ENCODE data around the gene PATZ1. TPM values are rescaled to one million over a fixed set of nuclear protein-coding genes. Genes with fewer than 3 reads are reported as not detected.

Gene PATZ1
- total RNA-seq, 1 experiment from 2014 or later: 120 TPM

GRCh38 chr22:31328544-31328960 is 17.6 kb downstream of the PATZ1 start:
- H3K23ac ChIP-seq (ENCODE audit: insufficient read length, low read depth, low read length): no peak overlapping the region
- H3K79me1 ChIP-seq (ENCODE audit: insufficient read depth, low read depth, low read length, poor library complexity, severe bottlenecking): peaks cover 3% of the 10 kb centered on the region
- Mint-ChIP-seq H3K27ac (peak overlapping the region in 2 of 3 experiments; percentile 71 to 85; a peak in 2 of 7 replicates), H3K27me3 (ENCODE audit: low read depth) (no peaks in the 10 kb centered on the region), H3K9me3 (no peaks in the 10 kb centered on the region), H3K4me3 (no peak overlapping the region), H3K4me1 (peaks cover 14 to 16% of the 10 kb centered on the region in 2 experiments), H3K36me3 (ENCODE audit: insufficient read depth in 1 of 3, low read depth in 3 of 3) (peaks cover 43 to 93% (median 82%) of the 10 kb centered on the region in 3 experiments; a peak in 6 of 7 replicates)
- H3K79me2 ChIP-seq (ENCODE audit: insufficient read depth, low read length): no peaks in the 10 kb centered on the region
- TF ChIP-seq CTCF (conservative IDR thresholded peaks at IDR 0.05): no peak
- no peaks in the 10 kb centered on the region for H3K23me2 ChIP-seq (ENCODE audit: insufficient read length, low read depth, low read length, poor library complexity, severe bottlenecking)
- H2BK5ac ChIP-seq (ENCODE audit: insufficient read length, low read length): no peak overlapping the region
- H3K4me1 ChIP-seq (ENCODE audit: insufficient read depth, low read length): no peaks in the 10 kb centered on the region
- no peak overlapping the region for H3T11ph ChIP-seq (ENCODE audit: low read length)
- no CpG with 5 or more reads among the region's 13 CpGs for WGBS (ENCODE audit: extremely low coverage, insufficient read length, low lambda C conversion rate)
- H3K4ac ChIP-seq (ENCODE audit: low read depth, low read length): no peak overlapping the region
- no peak overlapping the region for H3K14ac ChIP-seq (ENCODE audit: insufficient read depth, low read length)
- H2BK12ac ChIP-seq (ENCODE audit: insufficient read length, low read depth, low read length): no peak overlapping the region
- no peak overlapping the region for H4K91ac ChIP-seq (ENCODE audit: insufficient read length, low read depth, low read length)
- H4K5ac ChIP-seq (ENCODE audit: insufficient read length, low read depth, low read length): no peak overlapping the region
- no peak overlapping the region for H3K18ac ChIP-seq (ENCODE audit: insufficient read length, low read depth, low read length)
- H3K4me2 ChIP-seq (ENCODE audit: insufficient read depth, insufficient read length, low read length): no peak overlapping the region
- no peak overlapping the region for H2AK5ac ChIP-seq (ENCODE audit: insufficient read length, low read length)
- H2AFZ ChIP-seq (ENCODE audit: low read length): no peak overlapping the region
- no peak for DNase-seq
- H2BK15ac ChIP-seq (ENCODE audit: low read depth, low read length): no peak overlapping the region
- H2BK120ac ChIP-seq (ENCODE audit: low read depth, low read length, poor library complexity, severe bottlenecking): no peak overlapping the region
- H3K9ac ChIP-seq (ENCODE audit: extremely low read depth, insufficient read length, low read length): no peak overlapping the region
- H3K56ac ChIP-seq (ENCODE audit: insufficient read length, low read depth, low read length): no peak overlapping the region
- H4K20me1 ChIP-seq (ENCODE audit: control insufficient read depth, insufficient read depth, insufficient read length): no peaks in the 10 kb centered on the region
- no peaks in the 10 kb centered on the region for H3K9me3 ChIP-seq (ENCODE audit: control insufficient read depth, low read depth, low read length)
- no peak overlapping the region for H2BK20ac ChIP-seq (ENCODE audit: low read depth, low read length, poor library complexity, severe bottlenecking)
- no peaks in the 10 kb centered on the region for H3K27me3 ChIP-seq (ENCODE audit: insufficient read depth, low read length)
- no peak overlapping the region for H3K27ac ChIP-seq (ENCODE audit: insufficient read length, low read depth, low read length)
- no peak overlapping the region for H4K8ac ChIP-seq (replicated peaks; ENCODE audit: insufficient read length, low read depth, low read length)
